HL-60 (cell line): ENCODE measurements around the gene SMIM45.

Experiments used
- DNase-seq, 2 experiments: peaks; one replicate each; pipeline ENCODE4 v3.0.0-alpha.2; 2010 to 2020; ENCODE audit warnings: low read depth in 1 of 2, low spot score in 1 of 2
- H3K27ac ChIP-seq: fragments of 250-450 bp; sonication (Bioruptor Pico); replicated peaks from 2 replicates; pipeline ENCODE4 v1.5.1; 2020; ENCODE audit warnings: mild to moderate bottlenecking, moderate library complexity
- H3K27me3 ChIP-seq: fragments of 250-450 bp; sonication (Bioruptor Pico); 2 replicates; pipeline ENCODE4 v1.5.1; 2021; ENCODE audit warnings: mild to moderate bottlenecking, moderate library complexity; ENCODE audit not compliant: insufficient read depth, poor library complexity, severe bottlenecking
- H3K4me3 ChIP-seq: replicated peaks from 2 replicates; pipeline ENCODE4 v1.5.1; 2011; ENCODE audit warnings: mild to moderate bottlenecking, control low read depth, low read length; ENCODE audit not compliant: insufficient read depth
- CTCF ChIP-seq: IDR thresholded peaks from one replicate; pipeline ENCODE4 v1.5.1; 2011; ENCODE audit warnings: low read length, control low read depth, inconsistent platforms; ENCODE audit not compliant: insufficient read depth
- GABPA ChIP-seq: IDR thresholded peaks from 2 replicates; pipeline ENCODE4 v1.6.1; 2012; ENCODE audit warnings: low read depth
- POLR2AphosphoS5 ChIP-seq: IDR thresholded peaks from 2 replicates; pipeline ENCODE4 v1.6.1; 2012; ENCODE audit warnings: low read depth
- REST ChIP-seq: IDR thresholded peaks from 2 replicates; pipeline ENCODE4 v1.6.1; 2012; ENCODE audit warnings: low read depth; ENCODE audit not compliant: insufficient replicate concordance
- SPI1 ChIP-seq: IDR thresholded peaks from 2 replicates; pipeline ENCODE4 v1.6.1; 2012; ENCODE audit warnings: low read depth, mild to moderate bottlenecking, borderline replicate concordance

SMIM45 gene

GRCh38 chr22:41952713-41953112 is 763 bp downstream of the SMIM45 start:
- Histone ChIP-seq H3K4me3 (no peak overlapping the region), H3K27ac (no peak overlapping the region), H3K27me3 (no peaks in the 10 kb centered on the region)
- TF ChIP-seq REST (no peak), SPI1 (no peak), CTCF (no peak)
- DNase-seq: no peak

- H3K4me3 ChIP-seq: no peak overlapping the region
- TF ChIP-seq SPI1: no peak
- TF ChIP-seq GABPA: no peak
- TF ChIP-seq POLR2AphosphoS5: no peak
- TF ChIP-seq REST: no peak
- TF ChIP-seq CTCF: no peak
- no peak for DNase-seq
These were observed 6.1 kb downstream of the SMIM45 start for GRCh38 chr22:41957941-41958556.

GRCh38 chr22:41963453-41964111 is 11.6 kb downstream of the SMIM45 start:
- Histone ChIP-seq H3K27ac (no peak overlapping the region), H3K4me3 (no peak overlapping the region), H3K27me3 (no peaks in the 10 kb centered on the region)
- peak in 1 of 2 experiments; percentile 21 for DNase-seq
- TF ChIP-seq SPI1: no peak
- no peak for TF ChIP-seq CTCF

More at GRCh38 chr22:41957941-41958556, 6.1 kb downstream of the SMIM45 start:
- Histone ChIP-seq H3K27ac (no peak overlapping the region), H3K27me3 (no peaks in the 10 kb centered on the region)

DNA sequence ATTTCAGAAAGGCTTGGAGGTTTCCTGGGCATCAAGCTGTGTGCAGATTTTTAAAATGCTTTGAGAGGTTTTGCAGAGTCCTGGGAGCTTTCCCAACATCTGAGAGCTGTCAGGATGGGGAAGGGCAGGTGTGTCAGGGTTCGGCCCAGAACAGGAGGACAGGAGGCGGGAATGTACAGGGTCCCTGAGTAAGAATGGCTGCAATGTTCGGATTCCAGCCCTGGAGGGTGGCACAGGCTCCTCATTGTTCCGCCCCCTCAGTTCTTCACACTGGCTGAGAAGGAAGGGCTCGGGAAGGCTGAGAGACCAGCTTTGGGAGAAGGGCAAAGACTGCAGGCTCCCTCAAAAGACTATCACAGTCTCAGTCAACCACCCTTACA is 12.2 kb downstream of the SMIM45 start:
- Histone ChIP-seq H3K27me3 (no peaks in the 10 kb centered on the region), H3K4me3 (no peak overlapping the region), H3K27ac (no peak overlapping the region)
- TF ChIP-seq SPI1 (no peak), CTCF (no peak), REST (no peak), GABPA (no peak), POLR2AphosphoS5 (no peak)
- no peak for DNase-seq
